Prostate gland (tissue), 2 donors: ENCODE results near the gene FRYL. TPM values are rescaled to one million over a fixed set of nuclear protein-coding genes. Genes with fewer than 3 reads are reported as not detected.
"Not testable (repeated sequence)": the region's sequence is repeated elsewhere in the genome, so short reads cannot be mapped to it uniquely, and the experiment has no call there.

Experiments used
- DNase-seq: peaks from one replicate; pipeline ENCODE4 v3.0.0-alpha.2; 2019; ENCODE audit warnings: low spot score
- H3K27ac ChIP-seq, 2 donors: fragments of 200-600 bp; sonication (generic); 2 replicates each; pipeline ENCODE4 v1.5.1; 2017 to 2019
- H3K27me3 ChIP-seq: fragments of 200-600 bp; sonication (generic); replicated peaks from 2 replicates; pipeline ENCODE4 v1.5.1; 2019; ENCODE audit not compliant: insufficient read depth
- H3K36me3 ChIP-seq, 2 donors: fragments of 200-600 bp; sonication (generic); 1 replicate in 1 of 2; 2 replicates in 1 of 2; pipeline versions ENCODE4 v1.5.1 to v1.8.1; 2017 to 2019
- H3K4me1 ChIP-seq: fragments of 200-600 bp; sonication (generic); replicated peaks from 2 replicates; pipeline ENCODE4 v1.5.1; 2019
- H3K4me3 ChIP-seq, 2 donors: fragments of 200-600 bp; sonication (generic); 2 replicates each; pipeline ENCODE4 v1.5.1; 2017 to 2019
- H3K9me3 ChIP-seq: fragments of 200-600 bp; sonication (generic); 2 replicates; pipeline ENCODE4 v1.5.1; 2017
- POLR2A ChIP-seq: fragments of 450-650 bp; IDR thresholded peaks from one replicate; pipeline ENCODE4 v1.6.1; 2016; ENCODE audit warnings: antibody characterized with exemption, mild to moderate bottlenecking
- POLR2AphosphoS5 ChIP-seq: sonication (generic); formaldehyde crosslinking; IDR thresholded peaks from one replicate; pipeline ENCODE4 v1.6.1; 2017; ENCODE audit warnings: antibody characterized with exemption
- WGBS: methylation state at CpG from one replicate; pipeline ENCODE4 v1.1.5; 2018; 5-methylcytosine and 5-hydroxymethylcytosine counted together
- intact Hi-C: fragments of 100-400 bp; cut with DNase I; formaldehyde crosslinking; loops from one replicate; pipeline ENCODE4 v1.14.2; 2022
- total RNA-seq, 2 donors: library from RNA; depleted of rRNA; stranded (reverse); fragments of >200 nt; gene quantifications; one replicate each; pipeline ENCODE4 v1.1.0, GENCODE V29; 2016
- TF ChIP-seq, protein P1 (sequence below), 4 experiments: fragments of 200-600 bp in 2 of 4; fragments of 450-650 bp in 2 of 4; sonication (generic) in 2 of 4; IDR thresholded peaks; 1 replicate in 3 of 4; 2 replicates in 1 of 4; pipeline ENCODE4 v1.5.1; 2016 to 2019; ENCODE audit warnings: antibody characterized with exemption in 4 of 4, mild to moderate bottlenecking in 2 of 4, moderate library complexity in 2 of 4

FRYL gene
- total RNA-seq, 2 donors from 2014 or later: 40.0 to 47.6 TPM

DNA sequence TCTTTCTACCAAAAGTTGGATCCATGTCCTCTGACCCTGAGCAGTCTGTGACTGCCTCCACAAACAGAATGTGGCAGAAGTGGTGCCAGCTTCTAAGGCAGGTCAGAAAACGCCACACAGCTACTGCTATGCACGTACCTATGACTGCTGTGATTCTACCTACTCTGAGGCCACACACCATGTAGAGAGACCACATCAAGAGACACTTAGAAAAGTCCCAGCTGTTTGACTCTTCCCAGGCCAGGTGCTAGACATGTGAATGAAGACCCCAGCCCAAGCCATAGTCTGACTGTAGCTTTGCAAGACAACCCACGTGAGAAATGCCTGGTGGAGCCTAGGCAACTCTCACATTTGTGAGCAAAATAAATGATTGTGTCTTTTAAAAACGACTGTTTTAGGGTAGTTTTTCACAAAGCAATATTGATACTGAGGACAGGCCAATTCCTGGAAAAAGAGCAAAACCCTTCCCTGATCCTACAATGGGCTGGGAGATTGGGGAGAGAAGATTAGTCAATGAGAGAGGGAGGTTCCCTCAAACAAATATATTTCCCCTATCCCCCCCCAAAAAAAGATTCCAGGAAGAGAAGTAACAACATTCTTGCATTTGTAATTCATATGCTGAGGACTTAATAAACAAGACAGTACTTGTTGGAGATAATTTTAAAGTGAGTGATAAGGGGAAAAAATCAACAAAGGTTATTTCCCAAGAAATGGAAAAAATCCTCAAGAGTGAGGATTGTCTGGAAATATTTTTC lies 33.3 kb downstream of the FRYL start:
- TF ChIP-seq POLR2A: no peak
- TF ChIP-seq, protein P1, sequence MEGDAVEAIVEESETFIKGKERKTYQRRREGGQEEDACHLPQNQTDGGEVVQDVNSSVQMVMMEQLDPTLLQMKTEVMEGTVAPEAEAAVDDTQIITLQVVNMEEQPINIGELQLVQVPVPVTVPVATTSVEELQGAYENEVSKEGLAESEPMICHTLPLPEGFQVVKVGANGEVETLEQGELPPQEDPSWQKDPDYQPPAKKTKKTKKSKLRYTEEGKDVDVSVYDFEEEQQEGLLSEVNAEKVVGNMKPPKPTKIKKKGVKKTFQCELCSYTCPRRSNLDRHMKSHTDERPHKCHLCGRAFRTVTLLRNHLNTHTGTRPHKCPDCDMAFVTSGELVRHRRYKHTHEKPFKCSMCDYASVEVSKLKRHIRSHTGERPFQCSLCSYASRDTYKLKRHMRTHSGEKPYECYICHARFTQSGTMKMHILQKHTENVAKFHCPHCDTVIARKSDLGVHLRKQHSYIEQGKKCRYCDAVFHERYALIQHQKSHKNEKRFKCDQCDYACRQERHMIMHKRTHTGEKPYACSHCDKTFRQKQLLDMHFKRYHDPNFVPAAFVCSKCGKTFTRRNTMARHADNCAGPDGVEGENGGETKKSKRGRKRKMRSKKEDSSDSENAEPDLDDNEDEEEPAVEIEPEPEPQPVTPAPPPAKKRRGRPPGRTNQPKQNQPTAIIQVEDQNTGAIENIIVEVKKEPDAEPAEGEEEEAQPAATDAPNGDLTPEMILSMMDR (IDR thresholded peaks at IDR 0.05): no peak
- TF ChIP-seq POLR2AphosphoS5: no peak
- Histone ChIP-seq H3K9me3 (no peaks in the 10 kb centered on the region), H3K36me3 (no peaks in the 10 kb centered on the region), H3K4me1 (no peaks in the 10 kb centered on the region), H3K27me3 (no peaks in the 10 kb centered on the region), H3K27ac (no peak overlapping the region), H3K4me3 (no peak overlapping the region)
- 60% methylated on average over 4 of the region's 4 CpGs for WGBS
- intact Hi-C loops: no loop called here
- no peak for DNase-seq

DNA sequence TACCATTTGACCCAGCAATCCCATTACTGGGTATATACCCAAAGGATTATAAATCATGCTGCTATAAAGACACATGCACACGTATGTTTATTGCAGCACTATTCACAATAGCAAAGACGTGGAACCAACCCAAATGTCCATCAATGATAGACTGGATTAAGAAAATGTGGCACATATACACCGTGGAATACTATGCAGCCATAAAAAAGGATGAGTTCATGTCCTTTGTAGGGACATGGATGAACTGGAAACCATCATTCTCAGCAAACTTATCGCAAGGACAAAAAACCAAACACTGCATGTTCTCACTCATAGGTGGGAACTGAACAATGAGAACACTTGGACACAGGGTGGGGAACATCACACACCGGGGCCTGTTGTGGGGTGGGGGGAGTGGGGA lies 34.9 kb downstream of the FRYL start:
- DNase-seq, H3K27me3 ChIP-seq, intact Hi-C loops, H3K4me3 ChIP-seq, H3K27ac ChIP-seq, H3K36me3 ChIP-seq, H3K9me3 ChIP-seq, H3K4me1 ChIP-seq: not testable (repeated sequence)
- WGBS: 97% methylated on average over 5 of the region's 5 CpGs

- intact Hi-C loops: no loop called here
Measured at GRCh38 chr4:48742412-48742811, 37.7 kb downstream of the FRYL start.

DNA sequence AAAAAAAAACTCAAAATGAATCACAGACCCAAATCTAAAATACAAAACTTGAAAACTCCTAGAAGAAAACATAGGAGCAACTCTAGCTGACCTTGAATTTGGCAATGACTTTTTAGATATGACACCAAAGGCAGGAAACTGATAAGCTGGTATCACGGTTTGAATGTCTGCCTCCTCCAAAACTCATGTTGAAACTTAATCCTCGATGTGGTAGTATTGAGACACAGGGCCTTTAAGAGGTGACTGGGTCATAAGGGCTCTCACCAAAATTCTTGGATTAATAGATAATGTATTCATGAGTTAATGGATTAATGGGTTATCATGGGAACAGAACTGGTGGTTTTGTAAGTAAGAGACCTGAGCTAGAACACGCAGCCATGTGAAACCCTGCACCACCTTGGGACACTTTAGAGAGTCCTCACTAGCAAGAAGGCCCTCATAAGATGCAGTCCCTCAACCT lies 40.5 kb downstream of the FRYL start:
- Histone ChIP-seq H3K4me1 (no peaks in the 10 kb centered on the region), H3K4me3 (no peak overlapping the region), H3K27me3 (no peaks in the 10 kb centered on the region), H3K36me3 (no peaks in the 10 kb centered on the region), H3K27ac (no peak overlapping the region), H3K9me3 (no peaks in the 10 kb centered on the region)
- WGBS: 89% methylated on average over 3 of the region's 3 CpGs
- intact Hi-C loops: no loop called here
- no peak for TF ChIP-seq POLR2AphosphoS5
- DNase-seq: no peak

More at GRCh38 chr4:48742412-48742811, 37.7 kb downstream of the FRYL start:
- no peaks in the 10 kb centered on the region for H3K36me3 ChIP-seq
- no peak overlapping the region for H3K27ac ChIP-seq
- TF ChIP-seq, protein P1 (IDR thresholded peaks at IDR 0.05): no peak
- TF ChIP-seq POLR2AphosphoS5 (no peak), POLR2A (no peak)
- no peaks in the 10 kb centered on the region for H3K27me3 ChIP-seq
- no peak for DNase-seq
- no peaks in the 10 kb centered on the region for H3K4me1 ChIP-seq
- H3K9me3 ChIP-seq: no peaks in the 10 kb centered on the region
- H3K4me3 ChIP-seq: no peak overlapping the region

DNA sequence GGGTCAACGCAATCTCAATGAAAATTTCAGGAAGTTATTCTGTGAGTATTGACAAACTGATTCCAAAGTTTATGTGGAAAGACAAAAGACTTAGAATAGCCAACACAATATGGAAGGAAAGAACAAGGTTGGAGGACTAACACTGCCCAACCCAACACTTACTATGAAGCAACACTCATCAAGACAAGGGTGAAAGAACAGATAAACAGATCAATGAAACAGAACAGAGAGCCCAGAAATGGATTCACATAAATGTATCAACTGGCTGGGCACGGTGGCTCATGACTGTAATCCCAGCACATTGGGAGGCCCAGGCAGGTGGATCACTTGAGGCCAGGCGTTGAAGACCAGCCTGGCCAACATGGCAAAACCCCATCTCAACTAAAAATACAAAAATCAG lies 41.2 kb downstream of the FRYL start:
- Histone ChIP-seq H3K4me1 (no peaks in the 10 kb centered on the region), H3K9me3 (no peaks in the 10 kb centered on the region), H3K27me3 (no peaks in the 10 kb centered on the region), H3K27ac (no peak overlapping the region), H3K36me3 (no peaks in the 10 kb centered on the region), H3K4me3 (no peak overlapping the region)
- intact Hi-C loops: no loop called here
- TF ChIP-seq POLR2AphosphoS5 (no peak), POLR2A (no peak)
- TF ChIP-seq, protein P1 (IDR thresholded peaks at IDR 0.05): no peak
- WGBS: 98% methylated on average over 3 of the region's 3 CpGs
- DNase-seq: no peak

- WGBS: 88% methylated on average over 15 of the region's 15 CpGs
- H3K4me1 ChIP-seq, DNase-seq, H3K27me3 ChIP-seq, H3K36me3 ChIP-seq, intact Hi-C loops, H3K27ac ChIP-seq, H3K9me3 ChIP-seq, H3K4me3 ChIP-seq: not testable (repeated sequence)
Measured at GRCh38 chr4:48728906-48729496, 51.1 kb downstream of the FRYL start.
